Central memory CD4-positive, alpha-beta T cell (primary cell): ENCODE results near the gene SEMA3B.
"Not testable (repeated sequence)": the region's sequence is repeated elsewhere in the genome, so short reads cannot be mapped to it uniquely, and the experiment has no call there.

Source experiments
- DNase-seq: peaks from one replicate; pipeline ENCODE4 v3.0.0; 2022

The SEMA3B gene

DNA sequence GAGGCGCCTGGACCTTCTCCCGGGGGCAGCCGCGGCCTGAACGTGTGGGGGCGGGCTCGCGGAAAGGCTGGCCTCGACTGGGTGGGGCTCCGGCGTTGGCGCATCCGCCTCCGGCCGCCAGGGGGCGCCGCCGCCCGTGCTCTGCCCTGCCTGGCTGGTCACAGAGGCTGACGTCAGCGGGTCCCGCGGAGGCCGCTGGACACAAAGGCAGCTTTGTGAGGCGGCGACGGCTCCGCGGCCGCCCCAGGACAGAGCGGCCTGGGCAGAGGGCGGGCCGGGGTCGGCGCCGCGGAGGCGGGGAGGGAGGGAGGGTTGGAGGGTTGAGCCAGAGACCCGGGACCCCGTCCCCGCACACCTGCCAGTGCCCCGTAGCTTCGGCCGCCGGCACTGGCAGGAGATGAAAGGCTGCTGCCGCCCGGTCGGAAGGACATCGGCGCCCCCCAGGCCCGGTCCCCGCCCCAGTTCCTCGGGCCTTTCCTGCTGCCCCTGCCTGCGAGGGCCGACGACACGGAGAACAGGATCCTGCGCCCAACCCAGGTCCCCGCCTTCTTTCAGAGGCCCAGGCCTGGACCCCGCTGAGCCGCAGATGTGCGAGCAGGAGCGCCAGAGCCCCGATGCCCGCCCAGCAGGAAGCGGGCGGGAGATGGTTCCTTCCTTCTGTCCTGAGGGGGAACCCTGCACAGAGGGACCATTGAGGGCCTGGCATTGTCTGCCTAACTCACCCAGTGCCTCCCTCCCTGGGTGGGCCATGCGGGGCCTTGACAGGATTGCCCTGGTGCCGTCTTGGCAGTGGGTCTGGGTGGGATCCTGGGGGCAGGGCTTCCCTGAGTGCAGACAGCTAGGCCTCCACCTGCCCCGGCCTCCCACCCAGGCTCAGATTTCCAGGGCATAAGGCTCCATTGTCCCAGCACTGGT lies 8.7 kb upstream of the SEMA3B start:
- DNase-seq, result peak; percentile 77

GRCh38 chr3:50260942-50261441 lies 8.0 kb upstream of the SEMA3B start:
- no peak for DNase-seq

DNA sequence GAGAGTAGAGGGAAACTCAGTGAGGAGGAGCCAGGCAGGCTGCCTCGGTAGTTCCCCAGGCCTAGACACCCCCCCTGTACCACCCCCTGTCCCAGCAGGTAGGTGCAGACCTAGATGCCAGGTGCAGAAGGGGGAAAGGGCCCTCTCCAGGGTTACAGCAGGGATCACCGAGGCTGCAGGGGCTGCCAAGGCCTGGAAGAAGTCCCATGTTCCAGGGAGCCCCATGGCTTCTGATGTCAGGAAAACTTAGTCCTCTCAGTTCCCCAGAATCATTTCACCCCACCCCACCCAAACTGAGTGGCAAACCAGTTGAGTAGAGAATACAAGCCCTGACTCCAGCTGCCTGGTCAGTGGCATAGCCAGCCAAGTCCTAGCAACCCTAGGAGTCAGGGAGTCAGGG lies 7.4 kb upstream of the SEMA3B start:
- no peak for DNase-seq

- DNase-seq, result not testable (repeated sequence)
These were observed 6.7 kb upstream of the SEMA3B start for GRCh38 chr3:50262200-50262599.

DNA sequence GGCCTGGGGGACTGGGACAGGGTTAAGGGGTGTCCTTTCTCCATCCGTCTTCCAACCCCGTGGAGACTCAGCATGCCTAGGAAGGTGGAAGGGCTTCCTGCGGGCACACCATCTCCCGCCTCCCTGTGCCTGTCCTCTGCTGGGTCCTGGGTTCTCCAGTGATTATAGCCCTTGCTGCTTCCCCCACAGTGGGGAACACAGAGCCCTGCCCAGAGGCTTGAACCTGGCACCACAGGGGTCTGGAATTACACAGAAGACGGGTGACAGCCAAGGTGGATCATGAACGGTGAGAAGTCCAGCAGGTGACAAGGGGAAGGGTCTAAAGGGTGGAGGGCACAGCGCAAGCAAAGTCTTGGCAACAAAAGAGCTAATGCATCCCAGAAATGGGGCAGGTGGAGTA lies 6.2 kb upstream of the SEMA3B start:
- DNase-seq, result no peak

DNA sequence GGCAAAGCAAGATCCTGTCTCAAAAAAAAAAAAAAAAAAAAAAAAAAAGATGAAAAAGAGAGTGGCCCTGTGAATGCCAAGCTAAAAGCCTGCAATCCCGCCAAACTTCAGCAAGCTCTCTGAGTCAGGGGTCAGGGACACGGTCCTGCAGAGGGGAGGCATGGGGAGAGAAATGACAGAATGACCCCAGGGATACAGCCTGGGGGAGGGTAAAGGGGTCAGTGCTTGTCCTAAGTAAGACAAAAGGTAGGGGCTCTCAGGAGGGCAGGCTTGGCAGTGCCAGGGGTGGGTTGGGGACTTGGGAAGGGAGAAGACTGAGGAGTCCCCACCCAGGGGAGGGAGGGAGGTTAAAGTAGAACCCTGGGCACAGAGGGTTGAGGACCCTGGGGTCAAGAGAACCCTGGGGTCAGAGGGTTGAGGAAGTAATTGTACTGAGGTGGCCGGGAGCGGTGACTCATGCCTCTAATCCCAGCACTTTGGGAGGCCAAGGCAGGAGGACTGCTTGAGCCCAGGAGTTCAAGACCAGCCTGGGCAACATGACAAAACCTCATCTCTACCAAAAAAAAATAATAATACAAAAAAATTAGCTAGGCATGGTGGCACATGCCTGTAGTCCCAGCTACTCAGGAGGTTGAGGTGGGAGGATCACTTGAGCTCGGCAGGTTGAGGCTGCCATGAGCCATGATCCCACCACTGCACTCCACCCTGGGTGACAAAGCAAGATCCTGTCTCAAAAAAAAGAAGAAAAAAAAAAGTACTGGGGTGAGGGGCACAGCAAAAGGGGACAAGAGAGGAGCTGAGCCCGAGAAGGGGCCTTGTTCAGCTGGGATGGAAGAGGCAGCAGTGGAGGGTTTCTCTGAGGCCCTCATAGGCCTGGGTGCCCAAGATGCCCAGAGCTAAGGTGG lies 5.2 kb upstream of the SEMA3B start:
- DNase-seq, result no peak

DNA sequence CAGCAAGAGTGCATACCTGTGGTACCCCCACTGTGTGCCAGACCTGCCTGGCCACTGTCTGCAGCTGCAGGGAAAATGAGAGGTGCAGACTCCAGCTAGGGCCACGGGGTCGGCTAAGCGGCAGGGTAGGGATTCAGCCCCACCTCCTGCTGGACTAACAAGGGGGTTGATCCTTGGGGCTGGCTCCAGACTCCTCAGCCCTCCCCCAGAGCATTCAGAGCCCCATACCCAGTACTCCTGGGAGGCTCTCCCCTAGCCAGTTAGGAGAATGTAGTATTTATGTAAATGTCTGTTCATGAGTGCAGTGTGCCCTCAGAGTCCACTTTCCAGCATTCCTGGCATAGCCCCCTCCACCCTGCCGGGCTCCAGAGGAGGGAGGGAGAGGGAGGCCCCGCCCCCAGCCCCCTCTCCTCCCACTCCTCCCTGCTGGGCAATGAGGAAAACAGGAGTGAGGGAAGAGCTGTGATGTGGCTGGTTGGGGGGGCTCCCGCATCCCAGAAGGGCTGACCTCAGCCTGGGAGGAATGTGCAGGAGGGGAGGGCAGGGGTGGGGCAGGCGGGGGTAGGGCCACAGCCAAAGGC lies 4.5 kb upstream of the SEMA3B start:
- no peak for DNase-seq

DNA sequence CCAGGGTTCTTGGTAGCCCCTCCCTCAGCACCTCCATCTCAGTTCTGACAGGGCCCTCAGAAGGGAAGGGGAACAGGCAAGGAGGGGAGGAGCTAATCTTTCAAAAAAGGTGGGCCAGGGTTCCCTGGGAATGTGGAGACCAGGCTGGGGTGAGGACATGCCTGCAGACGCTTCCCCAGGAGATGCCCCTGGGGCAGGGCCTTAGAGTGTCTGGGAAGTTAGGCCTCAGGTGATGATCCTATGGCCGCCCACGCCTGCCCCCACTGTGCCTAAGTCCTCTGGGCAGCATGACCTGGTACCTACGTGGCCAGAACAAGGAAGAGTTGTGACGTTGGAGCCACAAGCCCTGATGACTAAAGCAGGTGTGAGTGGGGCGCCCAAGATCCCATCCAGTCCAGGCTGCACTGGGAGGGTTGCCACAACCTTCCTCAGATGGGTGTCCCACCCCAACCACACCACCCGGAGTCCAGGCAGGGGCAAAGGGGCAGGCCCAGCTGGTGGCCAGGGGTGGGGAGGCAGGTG lies 3.9 kb upstream of the SEMA3B start:
- no peak for DNase-seq

- DNase-seq, result no peak
These were observed 3.4 kb upstream of the SEMA3B start for GRCh38 chr3:50265571-50265970.

- no peak for DNase-seq
These were observed 2.9 kb upstream of the SEMA3B start for GRCh38 chr3:50266017-50266416.

GRCh38 chr3:50266836-50267235 lies 2.1 kb upstream of the SEMA3B start:
- no peak for DNase-seq

- no peak for DNase-seq
These were observed 1.6 kb upstream of the SEMA3B start for GRCh38 chr3:50267280-50267913.

DNA sequence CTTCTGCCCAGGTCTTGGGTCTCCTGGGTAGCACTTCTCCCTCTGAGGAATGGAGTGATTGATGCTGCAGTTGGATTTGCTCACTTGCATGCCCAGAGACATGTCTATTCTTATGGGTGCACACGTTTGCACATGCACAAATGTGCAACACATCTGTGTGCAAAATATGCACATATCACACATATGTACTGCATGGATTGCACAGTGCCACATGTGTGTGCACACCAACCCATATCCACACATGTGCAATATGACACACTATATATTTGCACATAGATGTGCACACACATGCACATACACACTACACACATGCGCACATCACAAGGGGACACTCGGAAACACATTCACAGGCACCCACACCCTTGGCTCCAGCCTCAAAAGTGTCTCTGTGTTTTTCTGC lies 671 bp upstream of the SEMA3B start:
- DNase-seq, result no peak

GRCh38 chr3:50269460-50269859 lies 513 bp downstream of the SEMA3B start:
- no peak for DNase-seq

DNA sequence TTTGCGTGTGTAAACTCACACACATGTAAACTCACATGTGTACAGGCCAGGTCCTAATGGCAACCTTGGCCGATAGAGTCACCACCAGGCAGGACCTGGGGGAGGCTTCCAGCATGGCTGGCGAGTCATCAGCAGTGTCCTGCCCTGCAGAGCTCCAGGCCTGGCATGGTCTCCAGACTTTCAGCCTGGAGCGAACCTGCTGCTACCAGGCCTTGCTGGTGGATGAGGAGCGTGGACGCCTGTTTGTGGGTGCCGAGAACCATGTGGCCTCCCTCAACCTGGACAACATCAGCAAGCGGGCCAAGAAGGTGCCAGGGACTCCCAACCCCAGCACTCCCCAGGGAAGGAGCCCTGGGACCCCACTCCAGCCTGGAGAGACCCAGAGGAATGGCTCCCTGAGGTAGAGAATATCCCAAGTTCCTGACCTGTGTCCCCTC lies 1.0 kb downstream of the SEMA3B start:
- DNase-seq, result no peak

- no peak for DNase-seq
These were observed 1.7 kb downstream of the SEMA3B start for GRCh38 chr3:50270422-50271224.

- DNase-seq, result no peak
These were observed 2.5 kb downstream of the SEMA3B start for GRCh38 chr3:50271314-50271936.

GRCh38 chr3:50272538-50272910 lies 3.6 kb downstream of the SEMA3B start:
- not testable (repeated sequence) for DNase-seq

- peak; percentile 76 for DNase-seq
These were observed 4.2 kb downstream of the SEMA3B start for GRCh38 chr3:50272911-50273688.

DNA sequence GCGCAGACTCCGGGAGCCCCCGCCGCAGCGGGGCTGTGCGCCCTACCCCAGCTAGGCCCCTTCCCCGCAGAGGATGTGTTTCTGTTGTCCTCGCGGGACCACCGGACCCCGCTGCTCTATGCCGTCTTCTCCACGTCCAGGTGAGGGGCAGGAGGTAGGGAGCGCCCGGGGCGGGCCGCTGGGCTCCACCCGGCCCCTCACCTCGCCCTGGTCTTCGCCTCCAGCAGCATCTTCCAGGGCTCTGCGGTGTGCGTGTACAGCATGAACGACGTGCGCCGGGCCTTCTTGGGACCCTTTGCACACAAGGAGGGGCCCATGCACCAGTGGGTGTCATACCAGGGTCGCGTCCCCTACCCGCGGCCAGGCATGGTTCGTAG lies 4.7 kb downstream of the SEMA3B start:
- no peak for DNase-seq
